ENCODE results near the gene SHISA5. TPM values are rescaled to one million over a fixed set of nuclear protein-coding genes. Genes with fewer than 3 reads are reported as not detected.

SHISA5 gene
- total and polyA plus RNA-seq, 2 experiments from 2014 or later: 146 to 166 TPM

DNA sequence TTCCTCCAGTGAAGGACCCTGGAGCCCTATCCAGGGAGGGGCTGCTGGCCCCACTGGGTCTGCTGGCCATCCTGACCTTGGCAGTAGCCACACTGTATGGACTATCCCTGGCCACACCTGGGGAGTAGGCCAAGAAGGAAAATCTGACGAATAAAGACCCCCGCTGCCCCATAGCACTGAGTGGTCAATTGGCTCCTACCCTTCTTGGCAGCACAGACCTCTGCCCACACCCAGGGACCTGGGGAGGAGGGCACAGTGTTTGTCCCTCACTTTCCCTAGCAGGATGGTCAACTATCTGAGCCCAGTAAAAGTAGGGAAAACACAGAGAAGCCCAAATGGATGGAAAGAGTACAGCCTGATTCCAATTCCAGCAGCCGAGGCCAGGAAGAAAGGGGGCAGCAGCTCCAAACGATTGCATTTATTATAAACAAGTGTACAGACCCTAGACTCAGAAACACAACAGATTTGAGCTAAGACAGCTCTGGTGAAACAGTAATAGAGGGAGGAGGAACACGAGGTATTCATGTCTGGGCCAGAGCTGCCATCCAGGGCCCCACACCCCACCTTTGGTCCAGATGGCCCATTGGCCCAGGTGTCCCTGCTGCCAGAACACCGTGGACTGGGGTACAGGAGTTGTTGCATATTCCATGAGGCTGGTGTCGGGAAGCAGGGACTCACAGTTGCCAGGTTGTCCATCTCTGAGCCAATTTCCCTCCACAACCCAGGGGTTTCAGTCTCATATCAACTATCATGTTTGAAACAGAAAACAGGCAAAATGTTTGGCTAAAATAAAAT, 36.3 kb downstream of the SHISA5 start:
- Histone ChIP-seq H4K20me1 (replicated peaks; ENCODE audit: insufficient read depth) (no peaks in the 10 kb centered on the region), H3K4me3 (no peak overlapping the region), H3K36me3 (ENCODE audit: insufficient read depth) (peaks cover 9% of the 10 kb centered on the region; the same call in 1 of the 2 replicates)

More for the DNA sequence above, 36.3 kb downstream of the SHISA5 start:
- Mint-ChIP-seq H3K4me1 (peaks cover 28% of the 10 kb centered on the region), H3K4me3 (no peak overlapping the region; the same call in 2 of the 3 replicates), H3K36me3 (ENCODE audit: low read depth) (peaks cover 38% of the 10 kb centered on the region), H3K27me3 (ENCODE audit: insufficient read depth, low read depth, poor library complexity) (peaks cover 14% of the 10 kb centered on the region), H3K9me3 (no peaks in the 10 kb centered on the region), H3K27ac (peak overlapping the region; percentile 99)
- H3F3A ChIP-seq (replicated peaks; ENCODE audit: low read depth): peaks cover 8% of the 10 kb centered on the region; the same call in 1 of the 2 replicates
- H3K4me2 ChIP-seq: no peak overlapping the region
- TF ChIP-seq NANOG (IDR thresholded peaks at IDR 0.05; ENCODE audit: borderline replicate concordance) (no peak), ZNF331 (CRISPR knock-in tag; IDR thresholded peaks at IDR 0.05; ENCODE audit: low read depth) (no peak), POLR2AphosphoS5 (IDR thresholded peaks at IDR 0.05; ENCODE audit: low read depth) (no peak), JUNB (IDR thresholded peaks at IDR 0.05; ENCODE audit: unreplicated experiment) (no peak), EZH2 (IDR thresholded peaks at IDR 0.05; ENCODE audit: low read depth, unreplicated experiment) (no peak), CREB1 (CRISPR knock-in tag; IDR thresholded peaks at IDR 0.05; ENCODE audit: low read depth) (no peak), STAT1 (IDR thresholded peaks at IDR 0.05; ENCODE audit: unreplicated experiment) (no peak), EZH2phosphoT487 (IDR thresholded peaks at IDR 0.05; ENCODE audit: unreplicated experiment) (no peak), ZNF114 (CRISPR knock-in tag; IDR thresholded peaks at IDR 0.05) (no peak)
- TF ChIP-seq, protein P1, sequence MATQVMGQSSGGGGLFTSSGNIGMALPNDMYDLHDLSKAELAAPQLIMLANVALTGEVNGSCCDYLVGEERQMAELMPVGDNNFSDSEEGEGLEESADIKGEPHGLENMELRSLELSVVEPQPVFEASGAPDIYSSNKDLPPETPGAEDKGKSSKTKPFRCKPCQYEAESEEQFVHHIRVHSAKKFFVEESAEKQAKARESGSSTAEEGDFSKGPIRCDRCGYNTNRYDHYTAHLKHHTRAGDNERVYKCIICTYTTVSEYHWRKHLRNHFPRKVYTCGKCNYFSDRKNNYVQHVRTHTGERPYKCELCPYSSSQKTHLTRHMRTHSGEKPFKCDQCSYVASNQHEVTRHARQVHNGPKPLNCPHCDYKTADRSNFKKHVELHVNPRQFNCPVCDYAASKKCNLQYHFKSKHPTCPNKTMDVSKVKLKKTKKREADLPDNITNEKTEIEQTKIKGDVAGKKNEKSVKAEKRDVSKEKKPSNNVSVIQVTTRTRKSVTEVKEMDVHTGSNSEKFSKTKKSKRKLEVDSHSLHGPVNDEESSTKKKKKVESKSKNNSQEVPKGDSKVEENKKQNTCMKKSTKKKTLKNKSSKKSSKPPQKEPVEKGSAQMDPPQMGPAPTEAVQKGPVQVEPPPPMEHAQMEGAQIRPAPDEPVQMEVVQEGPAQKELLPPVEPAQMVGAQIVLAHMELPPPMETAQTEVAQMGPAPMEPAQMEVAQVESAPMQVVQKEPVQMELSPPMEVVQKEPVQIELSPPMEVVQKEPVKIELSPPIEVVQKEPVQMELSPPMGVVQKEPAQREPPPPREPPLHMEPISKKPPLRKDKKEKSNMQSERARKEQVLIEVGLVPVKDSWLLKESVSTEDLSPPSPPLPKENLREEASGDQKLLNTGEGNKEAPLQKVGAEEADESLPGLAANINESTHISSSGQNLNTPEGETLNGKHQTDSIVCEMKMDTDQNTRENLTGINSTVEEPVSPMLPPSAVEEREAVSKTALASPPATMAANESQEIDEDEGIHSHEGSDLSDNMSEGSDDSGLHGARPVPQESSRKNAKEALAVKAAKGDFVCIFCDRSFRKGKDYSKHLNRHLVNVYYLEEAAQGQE (IDR thresholded peaks at IDR 0.05; ENCODE audit: unreplicated experiment): no peak
- TF ChIP-seq, protein P2, sequence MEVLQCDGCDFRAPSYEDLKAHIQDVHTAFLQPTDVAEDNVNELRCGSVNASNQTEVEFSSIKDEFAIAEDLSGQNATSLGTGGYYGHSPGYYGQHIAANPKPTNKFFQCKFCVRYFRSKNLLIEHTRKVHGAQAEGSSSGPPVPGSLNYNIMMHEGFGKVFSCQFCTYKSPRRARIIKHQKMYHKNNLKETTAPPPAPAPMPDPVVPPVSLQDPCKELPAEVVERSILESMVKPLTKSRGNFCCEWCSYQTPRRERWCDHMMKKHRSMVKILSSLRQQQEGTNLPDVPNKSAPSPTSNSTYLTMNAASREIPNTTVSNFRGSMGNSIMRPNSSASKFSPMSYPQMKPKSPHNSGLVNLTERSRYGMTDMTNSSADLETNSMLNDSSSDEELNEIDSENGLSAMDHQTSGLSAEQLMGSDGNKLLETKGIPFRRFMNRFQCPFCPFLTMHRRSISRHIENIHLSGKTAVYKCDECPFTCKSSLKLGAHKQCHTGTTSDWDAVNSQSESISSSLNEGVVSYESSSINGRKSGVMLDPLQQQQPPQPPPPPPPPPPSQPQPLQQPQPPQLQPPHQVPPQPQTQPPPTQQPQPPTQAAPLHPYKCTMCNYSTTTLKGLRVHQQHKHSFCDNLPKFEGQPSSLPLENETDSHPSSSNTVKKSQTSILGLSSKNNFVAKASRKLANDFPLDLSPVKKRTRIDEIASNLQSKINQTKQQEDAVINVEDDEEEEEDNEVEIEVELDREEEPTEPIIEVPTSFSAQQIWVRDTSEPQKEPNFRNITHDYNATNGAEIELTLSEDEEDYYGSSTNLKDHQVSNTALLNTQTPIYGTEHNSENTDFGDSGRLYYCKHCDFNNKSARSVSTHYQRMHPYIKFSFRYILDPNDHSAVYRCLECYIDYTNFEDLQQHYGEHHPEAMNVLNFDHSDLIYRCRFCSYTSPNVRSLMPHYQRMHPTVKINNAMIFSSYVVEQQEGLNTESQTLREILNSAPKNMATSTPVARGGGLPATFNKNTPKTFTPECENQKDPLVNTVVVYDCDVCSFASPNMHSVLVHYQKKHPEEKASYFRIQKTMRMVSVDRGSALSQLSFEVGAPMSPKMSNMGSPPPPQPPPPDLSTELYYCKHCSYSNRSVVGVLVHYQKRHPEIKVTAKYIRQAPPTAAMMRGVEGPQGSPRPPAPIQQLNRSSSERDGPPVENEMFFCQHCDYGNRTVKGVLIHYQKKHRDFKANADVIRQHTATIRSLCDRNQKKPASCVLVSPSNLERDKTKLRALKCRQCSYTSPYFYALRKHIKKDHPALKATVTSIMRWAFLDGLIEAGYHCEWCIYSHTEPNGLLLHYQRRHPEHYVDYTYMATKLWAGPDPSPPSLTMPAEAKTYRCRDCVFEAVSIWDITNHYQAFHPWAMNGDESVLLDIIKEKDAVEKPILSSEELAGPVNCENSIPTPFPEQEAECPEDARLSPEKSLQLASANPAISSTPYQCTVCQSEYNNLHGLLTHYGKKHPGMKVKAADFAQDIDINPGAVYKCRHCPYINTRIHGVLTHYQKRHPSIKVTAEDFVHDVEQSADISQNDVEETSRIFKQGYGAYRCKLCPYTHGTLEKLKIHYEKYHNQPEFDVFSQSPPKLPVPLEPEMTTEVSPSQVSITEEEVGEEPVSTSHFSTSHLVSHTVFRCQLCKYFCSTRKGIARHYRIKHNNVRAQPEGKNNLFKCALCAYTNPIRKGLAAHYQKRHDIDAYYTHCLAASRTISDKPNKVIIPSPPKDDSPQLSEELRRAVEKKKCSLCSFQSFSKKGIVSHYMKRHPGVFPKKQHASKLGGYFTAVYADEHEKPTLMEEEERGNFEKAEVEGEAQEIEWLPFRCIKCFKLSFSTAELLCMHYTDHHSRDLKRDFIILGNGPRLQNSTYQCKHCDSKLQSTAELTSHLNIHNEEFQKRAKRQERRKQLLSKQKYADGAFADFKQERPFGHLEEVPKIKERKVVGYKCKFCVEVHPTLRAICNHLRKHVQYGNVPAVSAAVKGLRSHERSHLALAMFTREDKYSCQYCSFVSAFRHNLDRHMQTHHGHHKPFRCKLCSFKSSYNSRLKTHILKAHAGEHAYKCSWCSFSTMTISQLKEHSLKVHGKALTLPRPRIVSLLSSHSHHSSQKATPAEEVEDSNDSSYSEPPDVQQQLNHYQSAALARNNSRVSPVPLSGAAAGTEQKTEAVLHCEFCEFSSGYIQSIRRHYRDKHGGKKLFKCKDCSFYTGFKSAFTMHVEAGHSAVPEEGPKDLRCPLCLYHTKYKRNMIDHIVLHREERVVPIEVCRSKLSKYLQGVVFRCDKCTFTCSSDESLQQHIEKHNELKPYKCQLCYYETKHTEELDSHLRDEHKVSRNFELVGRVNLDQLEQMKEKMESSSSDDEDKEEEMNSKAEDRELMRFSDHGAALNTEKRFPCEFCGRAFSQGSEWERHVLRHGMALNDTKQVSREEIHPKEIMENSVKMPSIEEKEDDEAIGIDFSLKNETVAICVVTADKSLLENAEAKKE (CRISPR knock-in tag; IDR thresholded peaks at IDR 0.05): no peak
- TF ChIP-seq, protein P3, sequence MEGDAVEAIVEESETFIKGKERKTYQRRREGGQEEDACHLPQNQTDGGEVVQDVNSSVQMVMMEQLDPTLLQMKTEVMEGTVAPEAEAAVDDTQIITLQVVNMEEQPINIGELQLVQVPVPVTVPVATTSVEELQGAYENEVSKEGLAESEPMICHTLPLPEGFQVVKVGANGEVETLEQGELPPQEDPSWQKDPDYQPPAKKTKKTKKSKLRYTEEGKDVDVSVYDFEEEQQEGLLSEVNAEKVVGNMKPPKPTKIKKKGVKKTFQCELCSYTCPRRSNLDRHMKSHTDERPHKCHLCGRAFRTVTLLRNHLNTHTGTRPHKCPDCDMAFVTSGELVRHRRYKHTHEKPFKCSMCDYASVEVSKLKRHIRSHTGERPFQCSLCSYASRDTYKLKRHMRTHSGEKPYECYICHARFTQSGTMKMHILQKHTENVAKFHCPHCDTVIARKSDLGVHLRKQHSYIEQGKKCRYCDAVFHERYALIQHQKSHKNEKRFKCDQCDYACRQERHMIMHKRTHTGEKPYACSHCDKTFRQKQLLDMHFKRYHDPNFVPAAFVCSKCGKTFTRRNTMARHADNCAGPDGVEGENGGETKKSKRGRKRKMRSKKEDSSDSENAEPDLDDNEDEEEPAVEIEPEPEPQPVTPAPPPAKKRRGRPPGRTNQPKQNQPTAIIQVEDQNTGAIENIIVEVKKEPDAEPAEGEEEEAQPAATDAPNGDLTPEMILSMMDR (conservative IDR thresholded peaks at IDR 0.05; ENCODE audit: low read depth in 2 of 2): no peak
- TF ChIP-seq, protein P4, sequence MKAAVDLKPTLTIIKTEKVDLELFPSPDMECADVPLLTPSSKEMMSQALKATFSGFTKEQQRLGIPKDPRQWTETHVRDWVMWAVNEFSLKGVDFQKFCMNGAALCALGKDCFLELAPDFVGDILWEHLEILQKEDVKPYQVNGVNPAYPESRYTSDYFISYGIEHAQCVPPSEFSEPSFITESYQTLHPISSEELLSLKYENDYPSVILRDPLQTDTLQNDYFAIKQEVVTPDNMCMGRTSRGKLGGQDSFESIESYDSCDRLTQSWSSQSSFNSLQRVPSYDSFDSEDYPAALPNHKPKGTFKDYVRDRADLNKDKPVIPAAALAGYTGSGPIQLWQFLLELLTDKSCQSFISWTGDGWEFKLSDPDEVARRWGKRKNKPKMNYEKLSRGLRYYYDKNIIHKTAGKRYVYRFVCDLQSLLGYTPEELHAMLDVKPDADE (IDR thresholded peaks at IDR 0.05): no peak
- ATAC-seq: no peak
- H3K27ac ChIP-seq (ENCODE audit: low read depth): peak overlapping the region; percentile 96; the same call in 1 of the 2 replicates
- peaks cover 12% of the 10 kb centered on the region for H3K4me1 ChIP-seq (ENCODE audit: insufficient read depth)
- peaks cover 24% of the 10 kb centered on the region for H3K79me2 ChIP-seq (replicated peaks; ENCODE audit: insufficient read depth)
- H3K27me3 ChIP-seq (ENCODE audit: insufficient read depth): no peaks in the 10 kb centered on the region
- no peaks in the 10 kb centered on the region for H3K9me2 ChIP-seq (ENCODE audit: insufficient read depth)
- no peak overlapping the region for H2AFZ ChIP-seq
- no peak for DNase-seq (ENCODE audit: low spot score)

Data from GM23338 (cell line).